ENCODE results near the gene TTLL5. TPM values are rescaled to one million over a fixed set of nuclear protein-coding genes. Genes with fewer than 3 reads are reported as not detected.

TTLL5 gene
- total RNA-seq, 1 donor from 2014 or later: 36.9 TPM

GRCh38 chr14:75999511-76000190 is 338.6 kb downstream of the TTLL5 start:
- DNase-seq: no peak

- DNase-seq: no peak
Observed at GRCh38 chr14:76002383-76002782, 341.3 kb downstream of the TTLL5 start.

Other genes starting within 250 kb of the TTLL5 start
- 10.2 and 16.0 TPM in 2 replicates for gene JDP2, start 233.2 kb upstream of the TTLL5 start, total RNA-seq
- gene BATF, start 138.8 kb upstream of the TTLL5 start, total RNA-seq: 2.0 and 3.2 TPM in 2 replicates
- gene FLVCR2, start 82.6 kb upstream of the TTLL5 start, total RNA-seq: 10.6 and 15.8 TPM in 2 replicates
- 5.3 and 7.6 TPM in 2 replicates for gene ERG28, start 370 bp upstream of the TTLL5 start, total RNA-seq

Measured in dermis blood vessel endothelial cell (primary cell).